NCI-H510A treated with DMSO at 0.1 percent for 48 hours (cell line): ENCODE measurements around the gene HLA-F.

ENCODE experiments used
- DNase-seq: peaks from one replicate; lab custom pipeline; 2025; lab: John Stamatoyannopoulos, UW

Gene HLA-F

GRCh38 chr6:29744131-29744530 is 20.9 kb downstream of the HLA-F start:
- DNase-seq, result no peak

- DNase-seq, result no peak
Measured at GRCh38 chr6:29744621-29745020, 21.4 kb downstream of the HLA-F start.

- no peak for DNase-seq
Measured at GRCh38 chr6:29745386-29745785, 22.2 kb downstream of the HLA-F start.

GRCh38 chr6:29745855-29746449 is 22.7 kb downstream of the HLA-F start:
- no peak for DNase-seq

- no peak for DNase-seq
Measured at GRCh38 chr6:29746846-29747687, 23.8 kb downstream of the HLA-F start.

- no peak for DNase-seq
Measured at GRCh38 chr6:29747688-29748250, 24.5 kb downstream of the HLA-F start.

- DNase-seq, result no peak
Measured at GRCh38 chr6:29748391-29749307, 25.4 kb downstream of the HLA-F start.

GRCh38 chr6:29749308-29749662 is 26.1 kb downstream of the HLA-F start:
- DNase-seq, result no peak

GRCh38 chr6:29749668-29750067 is 26.4 kb downstream of the HLA-F start:
- no peak for DNase-seq

GRCh38 chr6:29750709-29751108 is 27.5 kb downstream of the HLA-F start:
- DNase-seq, result no peak

- DNase-seq, result no peak
Measured at GRCh38 chr6:29751480-29751879, 28.2 kb downstream of the HLA-F start.

GRCh38 chr6:29752451-29753308 is 29.4 kb downstream of the HLA-F start:
- no peak for DNase-seq

- DNase-seq, result no peak
Measured at GRCh38 chr6:29753309-29753644, 30.0 kb downstream of the HLA-F start.

GRCh38 chr6:29755295-29755871 is 32.1 kb downstream of the HLA-F start:
- no peak for DNase-seq

- no peak for DNase-seq
Measured at GRCh38 chr6:29757282-29757681, 34.0 kb downstream of the HLA-F start.

- no peak for DNase-seq
Measured at GRCh38 chr6:29757701-29758293, 34.6 kb downstream of the HLA-F start.

GRCh38 chr6:29758761-29759160 is 35.5 kb downstream of the HLA-F start:
- DNase-seq, result no peak

GRCh38 chr6:29759457-29759856 is 36.2 kb downstream of the HLA-F start:
- no peak for DNase-seq

GRCh38 chr6:29760328-29760727 is 37.1 kb downstream of the HLA-F start:
- no peak for DNase-seq

GRCh38 chr6:29762051-29762450 is 38.8 kb downstream of the HLA-F start:
- no peak for DNase-seq

- DNase-seq, result no peak
Measured at GRCh38 chr6:29762781-29763214, 39.6 kb downstream of the HLA-F start.
